GM23338 (cell line): ENCODE measurements around the gene JOSD2. TPM values are rescaled to one million over a fixed set of nuclear protein-coding genes. Genes with fewer than 3 reads are reported as not detected.

ENCODE experiments used
- ATAC-seq: fragments of 200-7000 bp; cut with Tn5 transposase; 3 replicates; pipeline ENCODE4 v1.9.1; 2020
- DNase-seq: peaks from one replicate; pipeline ENCODE4 v3.0.0-alpha.2; 2015; ENCODE audit warnings: low spot score
- H2AFZ ChIP-seq: fragments of 200-600 bp; sonication (generic); 2 replicates; pipeline ENCODE4 v1.8.0; 2016; ENCODE audit warnings: antibody characterized with exemption, mild to moderate bottlenecking, moderate library complexity
- H3F3A ChIP-seq: fragments of 200-600 bp; sonication (generic); replicated peaks from 2 replicates; pipeline ENCODE4 v1.8.0; 2017; ENCODE audit warnings: antibody characterized with exemption, mixed run types, low read depth
- H3K27ac ChIP-seq: fragments of 200-600 bp; sonication (generic); 2 replicates; pipeline ENCODE4 v1.6.1; 2016; ENCODE audit warnings: low read depth
- H3K27me3 ChIP-seq: fragments of 200-600 bp; sonication (generic); 2 replicates; pipeline ENCODE4 v1.8.0; 2016; ENCODE audit warnings: mild to moderate bottlenecking, mixed run types, moderate library complexity; ENCODE audit not compliant: insufficient read depth
- H3K36me3 ChIP-seq: fragments of 200-600 bp; sonication (generic); 2 replicates; pipeline ENCODE4 v1.8.0; 2016; ENCODE audit warnings: mild to moderate bottlenecking; ENCODE audit not compliant: insufficient read depth
- H3K4me1 ChIP-seq: fragments of 200-600 bp; sonication (generic); 2 replicates; pipeline ENCODE4 v1.8.0; 2016; ENCODE audit warnings: mild to moderate bottlenecking, moderate library complexity; ENCODE audit not compliant: insufficient read depth
- H3K4me2 ChIP-seq: fragments of 200-600 bp; sonication (generic); 2 replicates; pipeline ENCODE4 v1.7.1; 2017; ENCODE audit warnings: mixed run types
- H3K4me3 ChIP-seq: fragments of 200-600 bp; sonication (generic); 2 replicates; pipeline ENCODE4 v1.6.1; 2016; ENCODE audit warnings: mixed run types
- H3K79me2 ChIP-seq: fragments of 200-600 bp; sonication (generic); replicated peaks from 2 replicates; pipeline ENCODE4 v1.8.0; 2017; ENCODE audit warnings: mild to moderate bottlenecking; ENCODE audit not compliant: insufficient read depth
- H3K9me2 ChIP-seq: fragments of 200-600 bp; sonication (generic); 2 replicates; pipeline ENCODE4 v1.8.0; 2017; ENCODE audit not compliant: insufficient read depth
- H4K20me1 ChIP-seq: fragments of 200-600 bp; sonication (generic); replicated peaks from 2 replicates; pipeline ENCODE4 v1.8.0; 2017; ENCODE audit warnings: mild to moderate bottlenecking; ENCODE audit not compliant: insufficient read depth
- H3K27ac Mint-ChIP-seq: 2 replicates; pipeline ENCODE4 v1.8.0; 2020; ENCODE audit warnings: inconsistent platforms, mild to moderate bottlenecking, moderate library complexity, mixed read lengths
- H3K27me3 Mint-ChIP-seq: 3 replicates; pipeline ENCODE4 v1.8.0; 2022; ENCODE audit warnings: low read depth, mild to moderate bottlenecking, moderate library complexity, mixed read lengths, inconsistent platforms; ENCODE audit not compliant: insufficient read depth, poor library complexity
- H3K36me3 Mint-ChIP-seq: 3 replicates; pipeline ENCODE4 v1.8.0; 2021; ENCODE audit warnings: low read depth, mild to moderate bottlenecking, inconsistent platforms, moderate library complexity, mixed read lengths
- H3K4me1 Mint-ChIP-seq: 3 replicates; pipeline ENCODE4 v1.8.0; 2020; ENCODE audit warnings: mild to moderate bottlenecking, inconsistent platforms, mixed read lengths
- H3K4me3 Mint-ChIP-seq: 3 replicates; pipeline ENCODE4 v1.8.0; 2021; ENCODE audit warnings: moderate library complexity, mild to moderate bottlenecking, inconsistent platforms, mixed read lengths
- H3K9me3 Mint-ChIP-seq: 3 replicates; pipeline ENCODE4 v1.8.0; 2020; ENCODE audit warnings: moderate library complexity, mild to moderate bottlenecking, inconsistent platforms, mixed read lengths
- CREB1 ChIP-seq: fragments of 250-450 bp; sonication (Bioruptor Pico); IDR thresholded peaks from 2 replicates; pipeline ENCODE4 v1.5.0; 2020; ENCODE audit warnings: low read depth, mild to moderate bottlenecking, moderate library complexity
- CTCF ChIP-seq, 2 experiments: fragments of 200-600 bp in 1 of 2; sonication (generic) in 1 of 2; conservative IDR thresholded peaks; 2 replicates each; pipeline versions ENCODE4 v1.5.1 to v1.6.1; 2016 to 2017; ENCODE audit warnings: antibody characterized with exemption in 2 of 2, low read depth in 2 of 2, mild to moderate bottlenecking in 2 of 2, moderate library complexity in 1 of 2
- ETS1 ChIP-seq: IDR thresholded peaks from 2 replicates; pipeline ENCODE4 v1.6.1; 2016; ENCODE audit warnings: antibody characterized with exemption
- EZH2 ChIP-seq: fragments of 200-600 bp; sonication (generic); IDR thresholded peaks from one replicate; pipeline ENCODE4 v1.8.0; 2017; ENCODE audit warnings: antibody characterized with exemption, mild to moderate bottlenecking, low read depth; ENCODE audit not compliant: unreplicated experiment
- JUNB ChIP-seq: IDR thresholded peaks from one replicate; pipeline ENCODE4 v1.6.1; 2016; ENCODE audit warnings: antibody characterized with exemption; ENCODE audit not compliant: unreplicated experiment
- NANOG ChIP-seq: IDR thresholded peaks from 2 replicates; pipeline ENCODE4 v1.6.1; 2016; ENCODE audit warnings: antibody characterized with exemption, borderline replicate concordance
- POLR2AphosphoS5 ChIP-seq: IDR thresholded peaks from 2 replicates; pipeline ENCODE4 v1.6.1; 2016; ENCODE audit warnings: antibody characterized with exemption, low read depth
- REST ChIP-seq: IDR thresholded peaks from one replicate; pipeline ENCODE4 v1.6.1; 2018; ENCODE audit warnings: antibody characterized with exemption; ENCODE audit not compliant: unreplicated experiment
- STAT1 ChIP-seq: IDR thresholded peaks from one replicate; pipeline ENCODE4 v1.6.1; 2016; ENCODE audit warnings: antibody characterized with exemption; ENCODE audit not compliant: unreplicated experiment
- ZNF114 ChIP-seq: fragments of 250-450 bp; sonication (Bioruptor Pico); IDR thresholded peaks from 2 replicates; pipeline ENCODE4 v1.5.0; 2020; ENCODE audit warnings: mild to moderate bottlenecking, moderate library complexity
- ZNF331 ChIP-seq: fragments of 250-450 bp; sonication (Bioruptor Pico); IDR thresholded peaks from 2 replicates; pipeline ENCODE4 v1.5.0; 2020; ENCODE audit warnings: low read depth, mild to moderate bottlenecking, moderate library complexity
- ZNF462 ChIP-seq: fragments of 250-450 bp; sonication (Bioruptor Pico); IDR thresholded peaks from 2 replicates; pipeline ENCODE4 v1.5.0; 2020; ENCODE audit warnings: mild to moderate bottlenecking, moderate library complexity
- polyA plus RNA-seq: library from polyadenylated mRNA; unstranded; fragments of >200 nt; fragmentation: Nextera tagmentation; extraction: Ambion mirVana; gene quantifications from 2 replicates; pipeline ENCODE4 v1.2.1, GENCODE V29; 2016
- total RNA-seq: library from RNA; depleted of rRNA; stranded (reverse); fragments of >200 nt; shearing (Covaris generic); gene quantifications from 2 replicates; pipeline ENCODE4 v1.2.3, GENCODE V29; 2014

Gene JOSD2
- total and polyA plus RNA-seq, 2 experiments from 2014 or later = 3.3 to 5.8 TPM

- TF ChIP-seq ZNF462 (CRISPR knock-in tag) (no peak), EZH2 (no peak), ZNF114 (CRISPR knock-in tag) (no peak), NANOG (no peak)
These were observed 51.9 kb downstream of the JOSD2 start (continued) for GRCh38 chr19:50459067-50459456.

- H3F3A ChIP-seq = no peaks in the 10 kb centered on the region
- Mint-ChIP-seq H3K4me1 (no peaks in the 10 kb centered on the region), H3K4me3 (no peak overlapping the region), H3K27me3 (peaks cover 11% of the 10 kb centered on the region), H3K36me3 (peaks cover 38% of the 10 kb centered on the region), H3K9me3 (peaks cover 84% of the 10 kb centered on the region), H3K27ac (no peak overlapping the region)
- 0 out of 2 replicates have a peak, but pooled peaks cover 3% of the 10 kb centered on the region for H3K9me2 ChIP-seq
- ATAC-seq (no peak), DNase-seq (peak; percentile 30)
- H4K20me1 ChIP-seq = no peaks in the 10 kb centered on the region
- H3K4me3 ChIP-seq = no peak overlapping the region
- no peaks in the 10 kb centered on the region for H3K36me3 ChIP-seq
- no peak overlapping the region for H3K27ac ChIP-seq
- H3K27me3 ChIP-seq = no peaks in the 10 kb centered on the region
- H3K79me2 ChIP-seq = no peaks in the 10 kb centered on the region
- no peaks in the 10 kb centered on the region for H3K4me1 ChIP-seq
- H2AFZ ChIP-seq = 0 out of 2 replicates have a peak overlapping the region, but pooled peaks have one; percentile 38
- H3K4me2 ChIP-seq = no peak overlapping the region
- TF ChIP-seq NANOG (no peak), STAT1 (no peak), JUNB (no peak), REST (no peak), CTCF (conservative IDR thresholded peaks at IDR 0.05; ENCODE audit: low read depth in 2 of 2) (no peak), CREB1 (CRISPR knock-in tag) (no peak), ZNF331 (CRISPR knock-in tag) (no peak), ETS1 (no peak), POLR2AphosphoS5 (no peak), EZH2 (no peak), ZNF114 (CRISPR knock-in tag) (no peak)
These were observed 52.5 kb downstream of the JOSD2 start for GRCh38 chr19:50458396-50459066.
